K562 (cell line): ENCODE measurements around the gene EIPR1. TPM values are rescaled to one million over a fixed set of nuclear protein-coding genes. Genes with fewer than 3 reads are reported as not detected.

ENCODE experiments used
- ATAC-seq: fragments of 200-7000 bp; cut with Tn5 transposase; 3 replicates; pipeline ENCODE4 v1.9.1; 2020; ENCODE audit warnings: moderate library complexity
- BruUV-seq: library from RNA; stranded (reverse); fragments of 400-500 nt; replicated peaks from 2 replicates; lab custom pipeline; 2021; lab: Mats Ljungman, UMichigan
- CTCF ChIA-PET: fragments of 300-600 bp; formaldehyde crosslinking; extraction: SDS; loops from one replicate; lab custom pipeline; 2021; ENCODE audit warnings: low intra/inter-chr PET ratio; lab: Yijun Ruan, JAX
- POLR2A ChIA-PET: fragments of 300-600, 350-650 bp; sonication (Branson Sonifier 250); formaldehyde crosslinking; extraction: SDS; loops from one replicate; lab custom pipeline; 2021; ENCODE audit warnings: antibody characterized with exemption, inconsistent platforms; lab: Yijun Ruan, JAX
- DNase-seq, 4 experiments: peaks; one replicate each; pipeline versions ENCODE4 v3.0.0 to v3.0.0-alpha.2; 2011 to 2018; ENCODE audit warnings: low spot score in 3 of 4, mixed read lengths in 3 of 4; ENCODE audit errors: extremely low read depth in 1 of 4
- FAIRE-seq: peaks from 2 replicates; lab custom pipeline; 2011; peaks lifted over from hg19 to GRCh38; lab: Jason Lieb, UNC
- H2AFZ ChIP-seq: 2 replicates; pipeline ENCODE4 v1.6.0; 2011; ENCODE audit warnings: low read depth, low read length, control low read depth, inconsistent platforms
- H3K27ac ChIP-seq: fragments of 200-600 bp; 3 replicates; pipeline ENCODE4 v1.8.0; 2011; ENCODE audit warnings: low read depth, mild to moderate bottlenecking, control low read depth, inconsistent platforms, low read length, moderate library complexity, mixed read lengths; ENCODE audit errors: extremely low read depth
- H3K27me3 ChIP-seq, 2 experiments: fragments of 300-600 bp in 1 of 2; 2 replicates in 1 of 2; 3 replicates in 1 of 2; pipeline versions ENCODE4 v1.6.0 to v1.8.0; 2011; ENCODE audit warnings: inconsistent platforms in 2 of 2, low read length in 2 of 2, mild to moderate bottlenecking in 1 of 2, mixed read lengths in 1 of 2, moderate library complexity in 1 of 2; ENCODE audit not compliant: control insufficient read depth in 2 of 2, insufficient read depth in 2 of 2
- H3K36me3 ChIP-seq: fragments of 300-600 bp; 3 replicates; pipeline ENCODE4 v1.8.0; 2011; ENCODE audit warnings: mild to moderate bottlenecking, low read length, inconsistent platforms; ENCODE audit not compliant: control insufficient read depth, insufficient read depth
- H3K4me1 ChIP-seq, 2 experiments: fragments of 200-600 bp in 1 of 2; replicated peaks in 1 of 2; 2 replicates in 1 of 2; 3 replicates in 1 of 2; pipeline versions ENCODE4 v1.5.1 to v1.8.0; 2011; ENCODE audit warnings: inconsistent platforms in 2 of 2, low read length in 2 of 2, mild to moderate bottlenecking in 1 of 2, mixed read lengths in 1 of 2, moderate library complexity in 1 of 2; ENCODE audit not compliant: control insufficient read depth in 2 of 2, insufficient read depth in 2 of 2
- H3K4me2 ChIP-seq: 2 replicates; pipeline ENCODE4 v1.6.1; 2011; ENCODE audit warnings: low read length, control low read depth, inconsistent platforms, mixed read lengths; ENCODE audit not compliant: insufficient read depth
- H3K4me3 ChIP-seq: fragments of 200-600 bp; sonication (generic), shearing (Covaris generic); 2 replicates; pipeline ENCODE4 v1.5.1; 2016; ENCODE audit warnings: control low read depth, inconsistent platforms
- H3K79me2 ChIP-seq: fragments of 200-600 bp; 3 replicates; pipeline ENCODE4 v1.8.0; 2011; ENCODE audit warnings: low read length, inconsistent platforms; ENCODE audit not compliant: control insufficient read depth, insufficient read depth
- H3K9ac ChIP-seq, 2 experiments: 2 replicates each; pipeline versions ENCODE4 v1.6.0 to v1.6.1; 2011; ENCODE audit warnings: low read depth in 2 of 2, low read length in 2 of 2, control low read depth in 1 of 2, inconsistent platforms in 1 of 2, mild to moderate bottlenecking in 1 of 2, mixed read lengths in 1 of 2; ENCODE audit not compliant: insufficient read depth in 1 of 2
- H3K9me1 ChIP-seq: one replicate; pipeline ENCODE4 v1.6.0; 2011; ENCODE audit warnings: inconsistent platforms, mild to moderate bottlenecking, low read length, moderate library complexity; ENCODE audit not compliant: control insufficient read depth, insufficient read depth
- H3K9me3 ChIP-seq: replicated peaks from 2 replicates; pipeline ENCODE4 v1.5.1; 2011; ENCODE audit warnings: low read depth, low read length, inconsistent platforms; ENCODE audit not compliant: control insufficient read depth, insufficient read depth
- H4K20me1 ChIP-seq: replicated peaks from 2 replicates; pipeline ENCODE4 v1.6.1; 2011; ENCODE audit warnings: low read length, inconsistent platforms, mixed read lengths; ENCODE audit not compliant: control insufficient read depth, insufficient read depth
- CBX5 ChIP-seq: IDR thresholded peaks from 2 replicates; pipeline ENCODE4 v1.6.1; 2014; ENCODE audit warnings: low read depth, borderline replicate concordance
- HCFC1 ChIP-seq: IDR thresholded peaks from 2 replicates; pipeline ENCODE4 v1.6.1; 2012; ENCODE audit warnings: low read depth, low read length, improper control_type of control experiment
- KAT8 ChIP-seq: fragments of 450-650 bp; IDR thresholded peaks from 2 replicates; pipeline ENCODE4 v1.6.1; 2016; ENCODE audit warnings: low read depth, mild to moderate bottlenecking
- RFX1 ChIP-seq: fragments of 450-650 bp; IDR thresholded peaks from 2 replicates; pipeline ENCODE4 v1.6.1; 2016; ENCODE audit warnings: mild to moderate bottlenecking, moderate library complexity
- RFX5 ChIP-seq: IDR thresholded peaks from 2 replicates; pipeline ENCODE4 v1.6.1; 2011; ENCODE audit warnings: low read depth, mild to moderate bottlenecking, improper control_type of control experiment, low read length
- SMC3 ChIP-seq: conservative IDR thresholded peaks from 2 replicates; pipeline ENCODE4 v1.6.1; 2011; ENCODE audit warnings: low read depth, low read length, improper control_type of control experiment; ENCODE audit not compliant: insufficient read depth
- TFAM ChIP-seq: fragments of 250-450 bp; sonication (Bioruptor Pico); conservative IDR thresholded peaks from 2 replicates; pipeline ENCODE4 v1.5.0; 2021; ENCODE audit warnings: mild to moderate bottlenecking, moderate library complexity
- ZEB2 ChIP-seq: fragments of 450-650 bp; IDR thresholded peaks from 2 replicates; pipeline ENCODE4 v1.6.1; 2016
- ZNF311 ChIP-seq: fragments of 250-450 bp; sonication (Bioruptor Pico); IDR thresholded peaks from 2 replicates; pipeline ENCODE4 v1.4.0; 2020; ENCODE audit warnings: mild to moderate bottlenecking, moderate library complexity
- ZNF561 ChIP-seq: fragments of 450-650 bp; formaldehyde crosslinking; conservative IDR thresholded peaks from 2 replicates; pipeline ENCODE4 v1.4.0; 2020; ENCODE audit warnings: mild to moderate bottlenecking, moderate library complexity
- WGBS: fragments of 100-300 bp; shearing (Covaris generic); methylation state at CpG from one replicate; pipeline ENCODE4 v1.1.6; 2016; ENCODE audit warnings: low coverage, mixed read lengths; ENCODE audit not compliant: insufficient coverage; ENCODE audit errors: missing lambda C conversion rate; 5-methylcytosine and 5-hydroxymethylcytosine counted together
- in situ Hi-C: fragments of 300-500 bp; cut with MboI; formaldehyde crosslinking; loops from 4 replicates; pipeline ENCODE4 v1.15.0; 2018; ENCODE audit warnings: inconsistent platforms, mixed read lengths
- intact Hi-C: fragments of 100-400 bp; cut with micrococcal nuclease; formaldehyde crosslinking; loops from 2 replicates; pipeline ENCODE4 v1.14.2; 2022
- polyA plus RNA-seq, 8 experiments: library from polyadenylated mRNA; depleted of rRNA in 4 of 8; stranded (reverse) in 5 of 8; unstranded in 3 of 8; fragments of >200 nt; fragmentation: Nextera tagmentation in 2 of 8; fragmentation: Illumina TruSeq in 1 of 8; extraction: Ambion mirVana in 2 of 8; extraction: Trizol in 1 of 8; gene quantifications; 2 replicates each; pipeline versions ENCODE4 v1.2.1 to v1.2.3, GENCODE V29; 2011 to 2014; ENCODE audit warnings: inconsistent platforms in 1 of 8, missing spikeins in 1 of 8
- total RNA-seq, 7 experiments: library from RNA; depleted of rRNA in 6 of 7; stranded (reverse); fragments of >200 nt in 6 of 7; fragmentation: Illumina TruSeq in 2 of 7; extraction: Trizol in 2 of 7; gene quantifications; 2 replicates each; pipeline versions ENCODE4 v1.2.1 to v1.2.3, GENCODE V29; 2011 to 2021; ENCODE audit warnings: low replicate concordance in 1 of 7
- TF ChIP-seq, protein P1 (sequence below), 2 experiments: IDR thresholded peaks in 1 of 2; conservative IDR thresholded peaks in 1 of 2; 2 replicates each; pipeline ENCODE4 v1.6.1; 2016; ENCODE audit warnings: low read depth in 2 of 2, mild to moderate bottlenecking in 1 of 2, missing compliant biosample characterization in 1 of 2, missing genetic modification characterization in 1 of 2, moderate library complexity in 1 of 2
- TF ChIP-seq, protein P2 (sequence below): sonication (generic); formaldehyde crosslinking; IDR thresholded peaks from 2 replicates; pipeline ENCODE4 v1.8.1; 2022; ENCODE audit warnings: missing genetic modification reagents

Gene EIPR1
- total and polyA plus RNA-seq, 9 of the 15 experiments (the other 6 are each of a cell fraction or from before 2014, with no cell fraction given): 19.9 to 54.4 (median 35.9) TPM

DNA sequence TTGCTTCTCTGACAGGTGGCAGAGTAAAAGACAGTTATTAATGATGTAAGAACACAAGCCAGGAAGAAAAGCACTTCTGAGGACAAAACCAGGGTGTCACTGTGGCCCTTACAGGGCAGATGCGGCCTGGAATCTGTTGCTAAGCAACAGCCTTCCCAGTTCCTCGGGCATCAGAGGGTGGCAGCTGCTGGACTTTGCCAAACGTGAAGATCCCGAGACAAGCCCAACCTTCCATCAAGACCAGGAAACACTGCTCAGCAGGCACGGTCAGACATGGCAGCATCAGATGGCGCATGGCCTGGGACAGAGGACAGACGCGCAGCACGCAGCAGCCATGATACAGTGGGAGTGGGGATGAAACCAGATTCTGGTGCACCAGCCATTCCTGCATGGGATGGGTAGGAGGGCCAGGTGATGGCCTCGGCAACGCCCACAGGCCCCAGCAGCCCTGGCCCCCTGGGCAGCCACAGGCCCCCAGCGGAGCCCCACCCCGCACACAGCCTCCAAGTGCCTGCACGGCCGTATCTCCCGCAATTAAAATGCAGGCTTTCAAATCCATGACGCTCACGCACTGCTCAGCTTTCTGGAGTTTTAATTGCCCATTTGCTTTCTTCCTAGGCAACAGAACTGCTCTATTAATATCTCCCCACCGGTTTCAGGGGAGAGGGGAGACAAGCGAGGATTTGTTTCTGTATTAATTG lies 89.0 kb downstream of the EIPR1 start:
- Histone ChIP-seq H3K9me3 (peaks cover 1% of the 10 kb centered on the region), H3K9ac (no peak overlapping the region), H3K79me2 (0 out of 3 replicates have a peak, but pooled peaks cover 2% of the 10 kb centered on the region), H3K4me3 (no peak overlapping the region), H4K20me1 (0 out of 2 replicates have a peak, but pooled peaks cover 4% of the 10 kb centered on the region), H3K4me1 (no peaks in the 10 kb centered on the region; a peak in 2 of 5 replicates), H3K4me2 (no peak overlapping the region), H3K27me3 (no peaks in the 10 kb centered on the region), H3K27ac (no peak overlapping the region), H2AFZ (no peak overlapping the region), H3K36me3 (no peaks in the 10 kb centered on the region), H3K9me1 (no peaks in the 10 kb centered on the region)
- ATAC-seq (no peak), FAIRE-seq (no peak), DNase-seq (no peak)
- in situ Hi-C loops: no loop called here
- intact Hi-C loops: no loop called here
- 96% methylated on average over 16 of the region's 20 CpGs for WGBS
- TF ChIP-seq RFX1 (peak; percentile 45), TFAM (no peak)
- ChIA-PET CTCF (no interaction called here), POLR2A (no interaction called here)
- BruUV-seq: no TSS peak

DNA sequence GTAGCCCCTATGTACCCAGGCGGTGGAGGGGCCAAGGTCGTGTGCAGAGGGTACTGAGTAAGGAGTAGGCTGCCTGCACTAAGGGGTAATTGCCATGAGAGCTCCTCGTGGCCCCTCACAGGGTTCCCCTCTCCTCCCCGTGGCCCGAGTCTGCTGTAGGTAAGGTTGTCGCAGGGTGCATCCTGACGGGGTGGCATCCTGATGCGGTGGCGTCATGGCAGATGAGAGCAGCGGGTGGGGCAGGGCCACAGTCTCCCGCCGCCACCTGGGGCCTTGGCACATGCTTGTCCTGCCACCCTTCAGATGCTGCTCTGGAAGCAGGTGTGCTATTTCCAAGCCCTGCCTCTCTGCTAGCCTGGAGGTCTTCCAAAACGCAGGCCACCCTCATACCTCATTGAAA lies 89.7 kb downstream of the EIPR1 start:
- Histone ChIP-seq H3K79me2 (0 out of 3 replicates have a peak, but pooled peaks cover 2% of the 10 kb centered on the region), H3K4me2 (no peak overlapping the region), H3K36me3 (no peaks in the 10 kb centered on the region), H3K9ac (no peak overlapping the region), H3K9me1 (no peaks in the 10 kb centered on the region), H3K27ac (no peak overlapping the region), H3K9me3 (peaks cover 1% of the 10 kb centered on the region), H3K27me3 (no peaks in the 10 kb centered on the region), H3K4me3 (no peak overlapping the region), H4K20me1 (0 out of 2 replicates have a peak, but pooled peaks cover 4% of the 10 kb centered on the region), H2AFZ (no peak overlapping the region), H3K4me1 (peaks cover 0 to 4% of the 10 kb centered on the region in 2 experiments; a peak in 2 of 5 replicates)
- POLR2A ChIA-PET: interaction anchor here (1.1 kb wide), 1 partner anchor 21 kb away, joined by 3 read pairs; no protein-coding TSS in a partner anchor
- 96% methylated on average over 9 of the region's 13 CpGs for WGBS
- intact Hi-C loops (no loop called here), in situ Hi-C loops (no loop called here)
- CTCF ChIA-PET: no interaction called here
- ATAC-seq: no peak
- BruUV-seq: no TSS peak
- FAIRE-seq: no peak
- no peak for DNase-seq
- TF ChIP-seq CBX5: no peak
- TF ChIP-seq HCFC1: no peak
- no peak for TF ChIP-seq ZEB2
- TF ChIP-seq, protein P1, sequence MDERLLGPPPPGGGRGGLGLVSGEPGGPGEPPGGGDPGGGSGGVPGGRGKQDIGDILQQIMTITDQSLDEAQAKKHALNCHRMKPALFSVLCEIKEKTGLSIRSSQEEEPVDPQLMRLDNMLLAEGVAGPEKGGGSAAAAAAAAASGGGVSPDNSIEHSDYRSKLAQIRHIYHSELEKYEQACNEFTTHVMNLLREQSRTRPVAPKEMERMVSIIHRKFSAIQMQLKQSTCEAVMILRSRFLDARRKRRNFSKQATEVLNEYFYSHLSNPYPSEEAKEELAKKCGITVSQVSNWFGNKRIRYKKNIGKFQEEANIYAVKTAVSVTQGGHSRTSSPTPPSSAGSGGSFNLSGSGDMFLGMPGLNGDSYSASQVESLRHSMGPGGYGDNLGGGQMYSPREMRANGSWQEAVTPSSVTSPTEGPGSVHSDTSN (CRISPR knock-in tag; IDR thresholded peaks at IDR 0.05; ENCODE audit: low read depth): no peak
- TF ChIP-seq, protein P1 (tag; conservative IDR thresholded peaks at IDR 0.05; ENCODE audit: low read depth): no peak
- TF ChIP-seq KAT8: no peak
- TF ChIP-seq ZNF561 (CRISPR knock-in tag): no peak
- TF ChIP-seq RFX5: no peak
- TF ChIP-seq ZNF311: no peak
- no peak for TF ChIP-seq SMC3
- TF ChIP-seq, protein P2, sequence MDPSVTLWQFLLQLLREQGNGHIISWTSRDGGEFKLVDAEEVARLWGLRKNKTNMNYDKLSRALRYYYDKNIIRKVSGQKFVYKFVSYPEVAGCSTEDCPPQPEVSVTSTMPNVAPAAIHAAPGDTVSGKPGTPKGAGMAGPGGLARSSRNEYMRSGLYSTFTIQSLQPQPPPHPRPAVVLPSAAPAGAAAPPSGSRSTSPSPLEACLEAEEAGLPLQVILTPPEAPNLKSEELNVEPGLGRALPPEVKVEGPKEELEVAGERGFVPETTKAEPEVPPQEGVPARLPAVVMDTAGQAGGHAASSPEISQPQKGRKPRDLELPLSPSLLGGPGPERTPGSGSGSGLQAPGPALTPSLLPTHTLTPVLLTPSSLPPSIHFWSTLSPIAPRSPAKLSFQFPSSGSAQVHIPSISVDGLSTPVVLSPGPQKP (CRISPR knock-in tag): no peak
